Astrocyte of the cerebellum (primary cell): Measurements from ENCODE around the gene CACUL1.

Experiments used
- DNase-seq: peaks from one replicate; pipeline ENCODE4 v3.0.0-alpha.2; 2011; ENCODE audit warnings: low read depth
- H3K4me3 ChIP-seq: 2 replicates; pipeline ENCODE4 v1.5.1; 2011; ENCODE audit warnings: mild to moderate bottlenecking, low read depth, low read length, moderate library complexity
- in situ Hi-C: cut with HindIII; loops from 2 replicates; pipeline ENCODE4 v1.10.0; 2017; ENCODE audit warnings: low sequenced_read_pairs
- TF ChIP-seq, protein P1 (sequence below): IDR thresholded peaks from 2 replicates; pipeline ENCODE4 v1.5.1; 2012; ENCODE audit warnings: low read length, low read depth, moderate library complexity, mild to moderate bottlenecking; ENCODE audit errors: missing control alignments

Gene CACUL1

DNA sequence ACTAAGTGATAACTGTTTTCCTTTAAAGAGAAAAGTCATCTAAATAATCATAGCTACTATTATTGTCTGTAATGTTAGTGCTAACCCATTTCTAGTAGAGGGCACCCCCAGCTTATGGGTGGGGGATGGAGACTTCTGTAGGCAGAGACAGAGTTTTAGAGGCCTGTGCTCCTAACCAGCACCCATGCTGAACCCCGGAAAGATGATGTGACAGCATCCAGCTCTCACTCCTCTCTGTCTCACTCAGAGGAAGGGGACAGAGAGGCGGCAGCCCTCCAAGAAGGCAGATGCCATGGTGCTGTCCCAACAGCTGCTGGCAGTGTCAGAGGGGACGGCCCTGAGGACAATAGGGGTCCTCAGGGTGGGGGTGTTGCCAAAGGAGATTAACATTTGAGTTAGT lies 84.9 kb downstream of the CACUL1 start:
- TF ChIP-seq, protein P1, sequence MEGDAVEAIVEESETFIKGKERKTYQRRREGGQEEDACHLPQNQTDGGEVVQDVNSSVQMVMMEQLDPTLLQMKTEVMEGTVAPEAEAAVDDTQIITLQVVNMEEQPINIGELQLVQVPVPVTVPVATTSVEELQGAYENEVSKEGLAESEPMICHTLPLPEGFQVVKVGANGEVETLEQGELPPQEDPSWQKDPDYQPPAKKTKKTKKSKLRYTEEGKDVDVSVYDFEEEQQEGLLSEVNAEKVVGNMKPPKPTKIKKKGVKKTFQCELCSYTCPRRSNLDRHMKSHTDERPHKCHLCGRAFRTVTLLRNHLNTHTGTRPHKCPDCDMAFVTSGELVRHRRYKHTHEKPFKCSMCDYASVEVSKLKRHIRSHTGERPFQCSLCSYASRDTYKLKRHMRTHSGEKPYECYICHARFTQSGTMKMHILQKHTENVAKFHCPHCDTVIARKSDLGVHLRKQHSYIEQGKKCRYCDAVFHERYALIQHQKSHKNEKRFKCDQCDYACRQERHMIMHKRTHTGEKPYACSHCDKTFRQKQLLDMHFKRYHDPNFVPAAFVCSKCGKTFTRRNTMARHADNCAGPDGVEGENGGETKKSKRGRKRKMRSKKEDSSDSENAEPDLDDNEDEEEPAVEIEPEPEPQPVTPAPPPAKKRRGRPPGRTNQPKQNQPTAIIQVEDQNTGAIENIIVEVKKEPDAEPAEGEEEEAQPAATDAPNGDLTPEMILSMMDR = no peak
- H3K4me3 ChIP-seq = no peak overlapping the region
- DNase-seq = no peak
- in situ Hi-C loops = no loop called here

DNA sequence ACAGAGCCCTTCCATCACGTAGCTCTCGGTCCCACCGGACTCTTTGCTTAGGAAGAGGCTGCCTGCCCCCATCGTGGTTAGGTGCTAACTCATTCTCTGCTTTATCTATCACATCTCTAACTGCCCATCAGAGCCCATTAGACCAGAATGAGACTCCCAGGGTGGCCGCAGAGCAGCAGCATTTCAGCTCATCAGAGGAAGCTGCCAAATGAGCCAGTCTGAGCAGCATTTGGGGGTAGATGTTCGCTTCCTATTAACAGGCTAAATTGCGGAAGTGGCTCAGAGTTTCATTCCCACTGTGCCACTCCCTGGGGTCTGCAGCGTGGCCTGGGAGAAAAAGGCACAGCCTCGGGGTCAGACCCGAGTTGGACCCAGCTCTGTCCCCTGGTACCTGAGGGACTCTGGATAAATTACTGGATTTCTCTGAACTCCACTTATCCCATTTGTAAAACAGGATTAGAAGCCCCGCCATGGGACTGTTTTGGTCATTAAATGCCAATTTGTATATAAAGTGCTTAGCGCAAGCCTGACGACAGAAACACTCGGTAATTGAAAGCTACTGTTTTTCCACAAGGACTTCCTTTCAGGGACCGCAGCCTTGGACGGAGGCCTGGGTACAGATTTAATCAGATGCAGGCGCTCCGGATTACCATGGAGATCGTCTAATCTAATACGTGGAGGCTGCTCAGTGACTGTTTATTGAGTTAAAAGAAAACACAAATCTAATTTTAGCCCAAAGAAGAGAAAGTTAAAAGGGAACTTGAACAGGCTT lies 85.6 kb downstream of the CACUL1 start:
- peak; percentile 78 for DNase-seq
- in situ Hi-C loops = no loop called here
- no peak overlapping the region for H3K4me3 ChIP-seq
- TF ChIP-seq, protein P1 = no peak

DNA sequence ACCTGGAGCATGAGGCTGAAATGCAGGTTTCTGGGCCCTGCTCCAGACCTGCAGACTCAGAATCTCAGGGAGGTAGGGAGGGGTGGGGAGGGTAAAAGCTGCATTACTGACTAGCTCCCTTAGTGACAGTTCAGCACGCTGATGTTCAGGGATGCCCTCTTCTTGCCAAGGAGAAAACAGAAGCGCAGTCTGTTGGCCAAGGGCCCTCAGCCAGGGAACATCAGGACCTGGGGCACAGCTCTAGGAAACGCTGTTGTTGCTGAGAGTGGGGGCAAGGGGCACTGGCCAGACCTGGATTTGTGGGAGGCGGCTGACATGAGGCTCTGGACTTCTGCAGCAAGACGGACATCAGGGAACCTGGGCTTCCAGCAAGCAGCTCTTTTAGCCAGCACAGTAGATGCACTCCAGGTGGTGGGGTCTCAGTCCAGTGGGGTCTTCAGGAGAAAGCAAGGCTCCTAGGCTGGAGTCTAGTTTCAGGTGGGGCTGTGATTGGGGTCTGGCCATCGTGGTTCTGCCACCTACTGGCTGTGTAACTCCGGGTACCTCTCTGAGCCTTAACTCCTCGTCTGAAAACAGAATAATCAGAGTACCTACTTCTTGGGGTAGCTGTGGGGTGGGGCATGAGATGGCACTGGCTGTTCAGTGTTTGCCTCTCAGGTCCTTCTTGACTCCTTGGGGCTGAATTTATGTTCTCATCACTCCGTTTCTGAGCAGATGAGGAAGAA lies 86.4 kb downstream of the CACUL1 start:
- TF ChIP-seq, protein P1 = no peak
- no peak for DNase-seq
- in situ Hi-C loops = no loop called here
- H3K4me3 ChIP-seq = no peak overlapping the region

DNA sequence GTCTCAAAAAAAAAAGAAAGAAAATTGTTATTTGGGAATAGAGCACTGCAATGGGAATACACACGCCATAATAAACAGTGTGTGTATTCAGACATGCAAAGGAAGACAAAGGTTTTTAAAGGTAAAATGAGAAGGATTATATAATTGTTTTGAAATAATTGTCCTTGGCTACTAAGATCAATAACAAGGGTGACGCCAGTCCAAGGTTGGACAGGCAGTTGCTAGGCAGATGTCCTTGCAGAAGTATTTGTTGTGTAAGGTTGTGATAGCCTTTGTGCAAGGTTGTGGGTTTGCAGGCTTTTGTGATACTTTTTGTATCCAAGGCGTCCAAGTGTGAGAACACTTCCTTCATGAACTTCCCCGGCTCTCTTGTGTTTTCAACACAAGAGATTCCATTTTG lies 87.0 kb downstream of the CACUL1 start:
- H3K4me3 ChIP-seq = no peak overlapping the region
- TF ChIP-seq, protein P1 = no peak
- DNase-seq = no peak
- in situ Hi-C loops = no loop called here

DNA sequence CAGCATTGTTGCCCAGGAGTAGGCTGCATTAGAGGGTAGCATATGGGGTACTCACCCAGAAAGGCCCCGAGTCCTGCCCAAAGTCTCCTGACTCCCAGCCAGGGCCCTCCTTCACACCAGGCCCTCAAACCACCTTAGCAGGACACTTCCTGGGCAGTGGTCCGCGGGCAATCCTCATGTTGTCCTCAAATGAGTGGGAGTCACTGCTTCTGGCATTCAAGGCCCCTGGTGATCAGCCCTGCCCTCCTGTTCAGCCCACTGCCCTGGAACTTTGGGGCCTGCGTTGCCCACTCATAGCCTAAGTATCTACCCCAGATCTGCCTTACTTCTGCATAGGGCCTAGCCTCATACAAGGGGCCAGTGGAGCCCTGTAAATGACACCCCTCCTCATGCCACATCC lies 88.4 kb downstream of the CACUL1 start:
- TF ChIP-seq, protein P1 = no peak
- in situ Hi-C loops = no loop called here
- H3K4me3 ChIP-seq = no peak overlapping the region
- DNase-seq = no peak

- no peak for DNase-seq
- TF ChIP-seq, protein P1 = no peak
- in situ Hi-C loops = loop anchor here (5.0 kb wide), 1 partner anchor 53 kb away; no protein-coding TSS in a partner anchor
- H3K4me3 ChIP-seq = no peak overlapping the region
Observed at GRCh38 chr10:118664321-118664720, 90.4 kb downstream of the CACUL1 start.
